GM18508 (cell line): Measurements from ENCODE around the gene MLLT3.

Experiments
- ATAC-seq: cut with Tn5 transposase; IDR thresholded peaks from one replicate; pipeline ENCODE4 v1.9.1; 2021; ENCODE audit warnings: moderate number of reproducible peaks; ENCODE audit not compliant: insufficient read depth, unreplicated experiment

MLLT3 gene

GRCh38 chr9:20526500-20527319 is 95.6 kb downstream of the MLLT3 start:
- peak; percentile 82 for ATAC-seq

GRCh38 chr9:20524776-20525175 is 97.5 kb downstream of the MLLT3 start:
- no peak for ATAC-seq

GRCh38 chr9:20518737-20519136 is 103.6 kb downstream of the MLLT3 start:
- ATAC-seq: no peak

- ATAC-seq: no peak
Observed at GRCh38 chr9:20513126-20513913, 109.0 kb downstream of the MLLT3 start.

GRCh38 chr9:20512636-20513035 is 109.7 kb downstream of the MLLT3 start:
- ATAC-seq: no peak

- no peak for ATAC-seq
Observed at GRCh38 chr9:20512106-20512505, 110.2 kb downstream of the MLLT3 start.

GRCh38 chr9:20511686-20512085 is 110.6 kb downstream of the MLLT3 start:
- ATAC-seq: no peak

- ATAC-seq: no peak
Observed at GRCh38 chr9:20509466-20509865, 112.8 kb downstream of the MLLT3 start.

- peak; percentile 73 for ATAC-seq
Observed at GRCh38 chr9:20508242-20508641, 114.1 kb downstream of the MLLT3 start.

GRCh38 chr9:20507431-20507830 is 114.9 kb downstream of the MLLT3 start:
- ATAC-seq: no peak

- ATAC-seq: no peak
Observed at GRCh38 chr9:20506099-20506900, 116.0 kb downstream of the MLLT3 start.

- no peak for ATAC-seq
Observed at GRCh38 chr9:20505574-20505973, 116.7 kb downstream of the MLLT3 start.

GRCh38 chr9:20504930-20505329 is 117.4 kb downstream of the MLLT3 start:
- ATAC-seq: no peak

GRCh38 chr9:20500101-20500500 is 122.2 kb downstream of the MLLT3 start:
- no peak for ATAC-seq

- no peak for ATAC-seq
Observed at GRCh38 chr9:20499013-20499412, 123.3 kb downstream of the MLLT3 start.

GRCh38 chr9:20496328-20496727 is 126.0 kb downstream of the MLLT3 start:
- ATAC-seq: no peak

GRCh38 chr9:20495098-20495497 is 127.2 kb downstream of the MLLT3 start:
- no peak for ATAC-seq

GRCh38 chr9:20494035-20494434 is 128.3 kb downstream of the MLLT3 start:
- ATAC-seq: no peak

- no peak for ATAC-seq
Observed at GRCh38 chr9:20492772-20493171, 129.5 kb downstream of the MLLT3 start.

GRCh38 chr9:20491612-20492011 is 130.7 kb downstream of the MLLT3 start:
- ATAC-seq: no peak
